Measurements from ENCODE around the gene SH3RF3.

SH3RF3 gene

GRCh38 chr2:109410039-109410815 is 281.2 kb downstream of the SH3RF3 start:
- Histone ChIP-seq H3K4me3 (ENCODE audit: low read length) (no peak overlapping the region), H3K36me3 (ENCODE audit: insufficient read depth, low read length) (peaks cover 37% of the 10 kb centered on the region), H3K27me3 (ENCODE audit: control insufficient read depth, insufficient read depth, low read length) (no peaks in the 10 kb centered on the region), H3K9ac (ENCODE audit: low read depth, low read length) (no peak overlapping the region), H3K9me3 (replicated peaks; ENCODE audit: low read length) (no peaks in the 10 kb centered on the region), H3K4me2 (ENCODE audit: low read length) (no peak overlapping the region), H3K4me1 (ENCODE audit: control insufficient read depth, insufficient read depth, low read length) (peaks cover 13% of the 10 kb centered on the region)

- Histone ChIP-seq H3K9me3 (replicated peaks; ENCODE audit: low read length) (no peaks in the 10 kb centered on the region), H3K4me3 (ENCODE audit: low read length) (no peak overlapping the region), H3K4me2 (ENCODE audit: low read length) (no peak overlapping the region), H3K4me1 (ENCODE audit: control insufficient read depth, insufficient read depth, low read length) (peaks cover 11% of the 10 kb centered on the region), H3K36me3 (ENCODE audit: insufficient read depth, low read length) (peaks cover 34% of the 10 kb centered on the region), H3K9ac (ENCODE audit: low read depth, low read length) (no peak overlapping the region), H3K27me3 (ENCODE audit: control insufficient read depth, insufficient read depth, low read length) (no peaks in the 10 kb centered on the region)
Observed at GRCh38 chr2:109411640-109412325, 282.8 kb downstream of the SH3RF3 start.

- Histone ChIP-seq H3K4me2 (ENCODE audit: low read length) (no peak overlapping the region), H3K4me3 (ENCODE audit: low read length) (no peak overlapping the region), H3K9me3 (replicated peaks; ENCODE audit: low read length) (no peaks in the 10 kb centered on the region), H3K4me1 (ENCODE audit: control insufficient read depth, insufficient read depth, low read length) (peaks cover 8% of the 10 kb centered on the region), H3K27me3 (ENCODE audit: control insufficient read depth, insufficient read depth, low read length) (no peaks in the 10 kb centered on the region), H3K9ac (ENCODE audit: low read depth, low read length) (no peak overlapping the region), H3K36me3 (ENCODE audit: insufficient read depth, low read length) (peaks cover 42% of the 10 kb centered on the region)
Observed at GRCh38 chr2:109415581-109416013, 286.6 kb downstream of the SH3RF3 start.

GRCh38 chr2:109417701-109418335 is 288.8 kb downstream of the SH3RF3 start:
- peaks cover 8% of the 10 kb centered on the region for H3K4me1 ChIP-seq (ENCODE audit: control insufficient read depth, insufficient read depth, low read length)
- no peaks in the 10 kb centered on the region for H3K9me3 ChIP-seq (replicated peaks; ENCODE audit: low read length)
- no peaks in the 10 kb centered on the region for H3K27me3 ChIP-seq (ENCODE audit: control insufficient read depth, insufficient read depth, low read length)
- no peak overlapping the region for H3K4me3 ChIP-seq (ENCODE audit: low read length)
- H3K4me2 ChIP-seq (ENCODE audit: low read length), result no peak overlapping the region
- H3K36me3 ChIP-seq (ENCODE audit: insufficient read depth, low read length), result peaks cover 48% of the 10 kb centered on the region
- no peak overlapping the region for H3K9ac ChIP-seq (ENCODE audit: low read depth, low read length)

GRCh38 chr2:109418716-109419115 is 289.7 kb downstream of the SH3RF3 start:
- Histone ChIP-seq H3K4me3 (ENCODE audit: low read length) (no peak overlapping the region), H3K36me3 (ENCODE audit: insufficient read depth, low read length) (peaks cover 54% of the 10 kb centered on the region), H3K4me2 (ENCODE audit: low read length) (no peak overlapping the region), H3K27me3 (ENCODE audit: control insufficient read depth, insufficient read depth, low read length) (no peaks in the 10 kb centered on the region), H3K4me1 (ENCODE audit: control insufficient read depth, insufficient read depth, low read length) (peaks cover 8% of the 10 kb centered on the region), H3K9me3 (replicated peaks; ENCODE audit: low read length) (no peaks in the 10 kb centered on the region), H3K9ac (ENCODE audit: low read depth, low read length) (no peak overlapping the region)

- Histone ChIP-seq H3K27me3 (ENCODE audit: control insufficient read depth, insufficient read depth, low read length) (no peaks in the 10 kb centered on the region), H3K9me3 (replicated peaks; ENCODE audit: low read length) (no peaks in the 10 kb centered on the region), H3K4me2 (ENCODE audit: low read length) (no peak overlapping the region), H3K4me3 (ENCODE audit: low read length) (no peak overlapping the region), H3K9ac (ENCODE audit: low read depth, low read length) (no peak overlapping the region), H3K36me3 (ENCODE audit: insufficient read depth, low read length) (peaks cover 54% of the 10 kb centered on the region), H3K4me1 (ENCODE audit: control insufficient read depth, insufficient read depth, low read length) (peaks cover 8% of the 10 kb centered on the region)
Observed at GRCh38 chr2:109419171-109419756, 290.3 kb downstream of the SH3RF3 start.

- no peaks in the 10 kb centered on the region for H3K27me3 ChIP-seq (ENCODE audit: control insufficient read depth, insufficient read depth, low read length)
- H3K4me3 ChIP-seq (ENCODE audit: low read length), result no peak overlapping the region
- H3K9ac ChIP-seq (ENCODE audit: low read depth, low read length), result no peak overlapping the region
- no peak overlapping the region for H3K4me2 ChIP-seq (ENCODE audit: low read length)
- H3K36me3 ChIP-seq (ENCODE audit: insufficient read depth, low read length), result peaks cover 51% of the 10 kb centered on the region
- H3K9me3 ChIP-seq (replicated peaks; ENCODE audit: low read length), result no peaks in the 10 kb centered on the region
- peaks cover 8% of the 10 kb centered on the region for H3K4me1 ChIP-seq (ENCODE audit: control insufficient read depth, insufficient read depth, low read length)
Observed at GRCh38 chr2:109419960-109420370, 291.0 kb downstream of the SH3RF3 start.

- Histone ChIP-seq H3K4me2 (ENCODE audit: low read length) (no peak overlapping the region), H3K9me3 (replicated peaks; ENCODE audit: low read length) (no peaks in the 10 kb centered on the region), H3K4me1 (ENCODE audit: control insufficient read depth, insufficient read depth, low read length) (peaks cover 8% of the 10 kb centered on the region), H3K9ac (ENCODE audit: low read depth, low read length) (no peak overlapping the region), H3K4me3 (ENCODE audit: low read length) (no peak overlapping the region), H3K27me3 (ENCODE audit: control insufficient read depth, insufficient read depth, low read length) (no peaks in the 10 kb centered on the region), H3K36me3 (ENCODE audit: insufficient read depth, low read length) (peaks cover 48% of the 10 kb centered on the region)
Observed at GRCh38 chr2:109421101-109421500, 292.1 kb downstream of the SH3RF3 start.

- Histone ChIP-seq H3K4me1 (ENCODE audit: control insufficient read depth, insufficient read depth, low read length) (peaks cover 8% of the 10 kb centered on the region), H3K9ac (ENCODE audit: low read depth, low read length) (no peak overlapping the region), H3K27me3 (ENCODE audit: control insufficient read depth, insufficient read depth, low read length) (no peaks in the 10 kb centered on the region), H3K36me3 (ENCODE audit: insufficient read depth, low read length) (peaks cover 48% of the 10 kb centered on the region), H3K4me3 (ENCODE audit: low read length) (no peak overlapping the region), H3K9me3 (replicated peaks; ENCODE audit: low read length) (no peaks in the 10 kb centered on the region), H3K4me2 (ENCODE audit: low read length) (no peak overlapping the region)
Observed at GRCh38 chr2:109421642-109422041, 292.6 kb downstream of the SH3RF3 start.

GRCh38 chr2:109422071-109422757 is 293.2 kb downstream of the SH3RF3 start:
- Histone ChIP-seq H3K9me3 (replicated peaks; ENCODE audit: low read length) (no peaks in the 10 kb centered on the region), H3K4me3 (ENCODE audit: low read length) (no peak overlapping the region), H3K27me3 (ENCODE audit: control insufficient read depth, insufficient read depth, low read length) (no peaks in the 10 kb centered on the region), H3K36me3 (ENCODE audit: insufficient read depth, low read length) (peaks cover 48% of the 10 kb centered on the region), H3K4me2 (ENCODE audit: low read length) (no peak overlapping the region), H3K4me1 (ENCODE audit: control insufficient read depth, insufficient read depth, low read length) (peaks cover 8% of the 10 kb centered on the region), H3K9ac (ENCODE audit: low read depth, low read length) (no peak overlapping the region)

All from skeletal muscle satellite cell (primary cell).